COLO829 (cell line): Measurements from ENCODE around the gene RBFOX2.
A peak's percentile ranks its signal among the peaks of the same experiment; 100 is the strongest.
"Not testable (repeated sequence)": the region's sequence is repeated elsewhere in the genome, so short reads cannot be mapped to it uniquely, and the experiment has no call there.

Source experiments
- DNase-seq: peaks from one replicate; pipeline ENCODE4 v3.0.0; 2012; ENCODE audit warnings: low spot score

RBFOX2 gene

GRCh38 chr22:35821654-35822053, 207.0 kb downstream of the RBFOX2 start:
- no peak for DNase-seq

DNA sequence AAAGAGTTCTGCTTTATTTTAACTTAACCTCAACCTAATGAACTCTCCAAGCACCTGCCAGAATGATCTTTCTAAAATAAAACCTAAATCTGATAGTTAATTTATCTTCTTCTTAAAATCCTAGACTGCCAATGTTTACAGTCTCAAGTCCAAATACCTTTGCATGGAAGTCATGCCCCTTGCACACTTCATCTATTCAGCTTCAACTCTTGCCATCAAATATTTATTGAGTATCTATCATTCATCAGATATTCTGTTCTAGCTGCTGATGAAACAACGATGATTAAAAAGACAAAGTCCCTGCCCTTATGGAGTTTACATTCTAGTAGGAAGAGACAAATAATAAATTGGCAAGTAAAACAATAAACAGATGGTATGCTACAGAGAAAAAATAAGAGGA, 209.2 kb downstream of the RBFOX2 start:
- no peak for DNase-seq

GRCh38 chr22:35818897-35819296, 209.7 kb downstream of the RBFOX2 start:
- DNase-seq = no peak

DNA sequence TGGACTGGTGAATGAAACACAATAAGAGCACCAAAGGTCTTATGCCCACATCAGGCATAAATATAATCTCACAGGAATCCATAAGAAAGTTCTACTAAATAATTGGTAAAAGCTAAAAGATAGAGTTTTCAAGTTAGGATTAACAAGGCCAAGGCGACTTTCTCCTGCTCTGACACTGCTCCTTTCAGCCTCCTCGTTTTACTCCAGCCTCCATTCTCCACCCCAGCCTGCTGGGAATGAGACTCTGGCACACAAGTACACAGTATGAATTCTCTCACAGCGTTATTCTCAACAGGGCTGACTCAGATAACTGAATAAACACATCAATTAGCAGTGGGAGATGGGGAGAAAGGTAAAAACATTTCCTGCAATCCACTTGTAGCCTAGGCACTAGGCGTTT, 216.0 kb downstream of the RBFOX2 start:
- no peak for DNase-seq

DNA sequence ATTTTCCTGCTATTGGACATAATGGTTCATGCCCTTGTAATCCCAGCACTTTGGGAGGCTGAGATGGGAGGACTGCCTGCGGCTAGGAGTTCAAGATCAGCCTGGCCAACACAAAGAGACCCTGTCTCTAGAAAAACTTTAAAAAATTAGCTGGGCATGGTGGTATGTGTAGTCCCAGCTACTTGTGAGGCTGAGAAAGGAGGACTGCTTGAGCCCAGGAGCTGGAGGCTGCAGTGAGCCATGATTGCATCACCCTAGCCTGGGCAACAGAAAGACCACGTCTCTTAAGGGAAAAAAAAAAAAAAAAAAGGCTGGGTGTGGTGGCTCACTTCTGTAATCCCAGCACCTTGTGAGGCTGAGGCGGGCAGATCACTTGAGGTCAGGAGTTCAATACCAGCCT, 217.0 kb downstream of the RBFOX2 start:
- DNase-seq = no peak

GRCh38 chr22:35809816-35810215, 218.8 kb downstream of the RBFOX2 start:
- DNase-seq = no peak

DNA sequence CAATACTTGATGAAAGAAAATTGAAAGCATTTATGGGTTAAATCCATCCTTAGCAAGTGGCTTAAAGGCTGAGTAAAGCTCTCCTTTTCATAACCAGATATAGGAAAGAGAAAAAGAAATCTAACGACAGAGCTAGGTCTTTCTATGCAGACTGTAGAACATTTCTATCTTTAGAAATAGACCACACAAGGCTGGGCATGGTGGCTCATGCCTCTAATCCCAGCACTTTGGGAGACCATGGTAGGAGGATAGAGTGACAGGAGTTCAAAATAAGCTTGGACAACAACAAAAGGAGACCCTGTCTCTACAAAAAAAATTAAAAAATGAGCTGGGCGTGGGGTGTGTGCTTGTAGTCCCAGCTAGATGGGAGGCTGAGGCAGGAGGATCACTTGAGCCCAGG, 220.2 kb downstream of the RBFOX2 start:
- DNase-seq = no peak

- DNase-seq = not testable (repeated sequence)
Observed at GRCh38 chr22:35806668-35807067, 222.0 kb downstream of the RBFOX2 start.

DNA sequence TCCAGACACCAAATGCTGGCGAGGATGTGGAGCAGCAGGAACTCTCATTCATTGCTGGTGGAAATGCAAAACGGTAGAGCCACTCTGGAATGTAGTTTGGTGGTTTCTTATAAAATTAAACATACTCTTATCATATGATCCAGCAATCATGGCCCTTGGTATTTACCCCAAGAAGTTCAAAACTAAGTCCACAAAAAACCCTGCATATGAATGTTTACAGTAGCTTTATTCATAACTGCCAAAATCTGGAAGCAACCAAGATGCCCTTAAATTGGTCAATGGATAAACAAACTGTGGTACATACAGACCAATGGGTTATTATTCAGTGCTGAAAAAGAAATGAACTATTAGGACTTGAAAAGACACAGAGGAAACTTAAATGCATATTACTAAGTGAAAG, 223.2 kb downstream of the RBFOX2 start:
- DNase-seq = no peak

DNA sequence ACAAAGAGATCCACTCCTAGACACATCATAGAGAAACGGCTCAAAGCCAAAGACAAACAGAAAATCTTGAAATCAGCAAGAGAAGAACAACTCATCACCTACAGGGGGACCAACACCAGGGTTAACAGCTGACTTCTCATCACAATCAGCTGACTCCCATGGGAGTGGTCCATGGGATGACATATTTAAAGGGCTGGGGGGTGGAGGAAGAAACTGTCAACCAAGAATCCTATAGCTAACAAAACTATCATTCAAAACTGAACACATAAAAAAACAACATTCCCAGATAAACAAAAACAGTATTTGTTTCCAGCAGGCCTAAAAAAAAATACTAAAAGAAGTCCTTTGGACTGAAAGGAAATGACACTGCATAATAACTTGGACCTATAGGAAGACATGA, 224.2 kb downstream of the RBFOX2 start:
- DNase-seq = peak; percentile 17

GRCh38 chr22:35802885-35803284, 225.7 kb downstream of the RBFOX2 start:
- DNase-seq = no peak

GRCh38 chr22:35801301-35801700, 227.3 kb downstream of the RBFOX2 start:
- not testable (repeated sequence) for DNase-seq

DNA sequence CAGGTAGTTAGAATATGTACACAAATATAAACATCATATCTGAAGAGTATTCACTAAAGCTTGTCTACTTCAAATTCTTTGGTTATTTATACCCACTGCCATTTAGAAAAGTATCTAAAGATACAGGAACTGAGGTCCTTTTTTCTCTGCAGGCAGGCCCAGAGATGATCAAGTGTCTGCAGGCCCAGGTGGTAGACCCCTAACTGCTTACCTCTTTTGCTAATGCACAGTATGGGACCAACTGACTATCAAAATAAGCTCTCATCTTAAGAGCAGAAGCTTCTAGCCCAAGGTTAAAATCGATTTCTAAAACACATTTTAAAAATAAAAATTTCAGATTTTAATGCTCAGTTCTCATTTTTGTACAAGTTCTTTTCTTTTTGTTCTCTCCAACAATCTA, 229.5 kb downstream of the RBFOX2 start:
- no peak for DNase-seq

GRCh38 chr22:35797411-35797810, 231.2 kb downstream of the RBFOX2 start:
- no peak for DNase-seq

GRCh38 chr22:35795476-35795875, 233.1 kb downstream of the RBFOX2 start:
- DNase-seq = no peak

DNA sequence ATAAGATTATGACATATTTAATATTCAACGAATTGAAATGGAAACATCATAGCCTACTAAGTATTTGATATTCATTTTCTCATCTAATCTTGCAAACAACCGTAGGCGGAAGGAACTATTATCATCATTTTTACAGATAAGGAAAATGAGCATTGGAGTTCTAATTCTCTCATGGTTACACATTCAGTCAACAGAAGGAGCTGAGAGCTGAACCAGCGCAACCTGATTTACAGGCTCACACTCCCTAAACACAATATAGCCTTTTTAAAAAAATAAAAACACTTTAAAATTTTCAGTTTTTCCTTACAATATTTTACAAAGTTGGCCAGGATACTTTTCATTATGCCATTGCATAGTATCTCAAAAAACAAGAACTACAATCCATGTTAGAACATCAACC, 236.1 kb downstream of the RBFOX2 start:
- no peak for DNase-seq

DNA sequence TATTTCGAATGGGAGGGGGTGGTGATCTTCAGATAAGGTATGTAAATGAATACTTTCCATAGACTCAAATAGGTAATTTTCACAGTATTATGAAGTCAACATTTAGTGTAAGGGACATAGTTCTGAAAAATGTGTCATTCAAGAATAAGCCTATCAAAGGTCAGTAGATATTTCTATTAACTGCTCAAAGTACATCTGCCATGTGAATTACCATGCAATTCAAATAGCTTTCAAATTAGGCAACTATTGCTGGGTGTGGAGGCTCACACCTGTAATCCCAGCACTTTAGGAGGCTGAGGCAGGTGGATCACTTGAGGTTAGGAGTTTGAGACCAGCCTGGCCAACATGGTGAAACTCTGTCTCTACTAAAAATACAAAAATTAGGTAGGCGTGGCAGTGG, 236.8 kb downstream of the RBFOX2 start:
- DNase-seq = not testable (repeated sequence)

DNA sequence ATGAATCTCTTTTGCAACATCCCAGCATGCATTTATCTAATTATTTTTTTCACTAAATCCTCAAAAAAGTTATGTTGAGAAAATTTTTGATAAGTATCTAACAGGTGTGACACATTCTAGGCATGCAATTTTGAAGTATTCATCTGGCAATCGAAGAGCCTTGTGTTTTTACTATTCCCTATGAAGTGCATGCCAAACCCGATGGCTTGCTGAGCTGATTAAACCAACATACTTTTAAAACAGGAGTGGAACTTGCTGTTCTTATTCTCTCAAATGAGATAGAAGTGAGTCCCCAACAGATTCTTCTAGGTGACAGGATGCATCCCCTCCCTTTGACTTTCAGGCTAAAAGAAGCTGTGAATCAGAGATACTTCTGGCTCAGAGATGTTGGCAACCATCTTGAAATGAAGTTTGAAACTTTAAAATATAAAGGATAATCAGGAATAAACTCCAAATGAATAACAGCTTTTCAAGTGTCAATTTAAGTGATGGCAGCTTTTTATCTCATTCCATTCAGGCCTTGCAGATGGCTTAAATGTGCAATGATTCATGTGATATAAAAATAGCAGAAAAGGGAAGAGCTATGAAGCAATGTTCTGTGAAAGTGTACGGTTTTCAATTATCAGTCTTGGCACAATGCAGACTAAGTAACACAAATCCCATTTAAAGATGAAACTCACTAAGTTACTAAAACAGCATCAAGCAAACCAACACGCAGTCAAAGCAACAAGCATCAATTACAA, 243.3 kb downstream of the RBFOX2 start:
- no peak for DNase-seq

DNA sequence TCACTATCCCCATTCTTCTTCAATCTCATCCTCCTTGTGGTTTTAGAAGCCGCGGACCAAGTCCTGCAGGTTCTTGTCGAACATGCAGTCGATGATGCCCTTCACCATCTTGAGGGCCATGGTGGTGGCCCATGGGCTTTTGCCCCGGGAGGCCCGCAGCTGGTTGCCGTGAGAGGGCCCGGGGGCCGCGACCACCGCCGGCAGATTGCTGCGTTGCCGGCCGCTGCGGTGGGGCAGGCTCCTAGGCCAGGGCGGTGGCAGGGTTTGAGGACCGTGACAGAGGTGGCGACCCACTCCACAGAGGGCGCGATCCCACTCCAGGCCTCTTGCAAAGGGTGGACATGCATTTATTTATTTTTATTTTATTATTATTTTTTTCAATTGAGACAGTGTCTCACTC, 244.0 kb downstream of the RBFOX2 start:
- DNase-seq = no peak

DNA sequence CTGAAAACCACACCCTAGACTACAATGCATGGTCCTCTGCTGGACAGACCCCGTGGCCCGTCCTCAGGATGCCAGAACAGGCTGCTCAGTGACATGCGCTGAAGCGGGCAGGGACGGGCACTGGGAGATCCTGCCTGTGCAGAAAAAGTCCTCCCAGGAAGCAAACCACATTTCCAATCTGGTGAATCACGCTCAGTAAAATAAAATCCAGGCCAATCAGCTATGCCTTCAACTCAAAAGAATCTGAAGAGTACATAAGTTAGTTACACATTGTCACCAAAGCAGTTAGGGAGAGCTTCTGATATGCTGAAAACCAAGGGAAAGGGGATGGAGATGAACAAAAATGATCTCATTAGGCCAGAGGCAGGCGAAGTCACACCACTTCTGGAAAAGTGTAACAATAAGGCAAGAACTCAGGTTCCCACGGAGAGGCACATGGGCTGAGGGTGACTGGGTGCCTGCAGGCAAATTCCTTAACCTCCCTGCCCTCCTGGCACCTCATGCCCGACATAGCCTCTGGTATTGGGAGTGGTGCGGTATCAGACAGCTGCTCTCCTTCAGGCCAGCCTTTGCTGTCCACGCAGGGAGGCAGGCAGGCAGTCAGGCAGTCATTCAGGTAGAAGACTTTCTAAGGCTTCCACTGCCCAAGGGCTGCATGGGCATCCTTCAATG, 244.5 kb downstream of the RBFOX2 start:
- no peak for DNase-seq

- no peak for DNase-seq
Observed at GRCh38 chr22:35782504-35782903, 246.1 kb downstream of the RBFOX2 start.

DNA sequence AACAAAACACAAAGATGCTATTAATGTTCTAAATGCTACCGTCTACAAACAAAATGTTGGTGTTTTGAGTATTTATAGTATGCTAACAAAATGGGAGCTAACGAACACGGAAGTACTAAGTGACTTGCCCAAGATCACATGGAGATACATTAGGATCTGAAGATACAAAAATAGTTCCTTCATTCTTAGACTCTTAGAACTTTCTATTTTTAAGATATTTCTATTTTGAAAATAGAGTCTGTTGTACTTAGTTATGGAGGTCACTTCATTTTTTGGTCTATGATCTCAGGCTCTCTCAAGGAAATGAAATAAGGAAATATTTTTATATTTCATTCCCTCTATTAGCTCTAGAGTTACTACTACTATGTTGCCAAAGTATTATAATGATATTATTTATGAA, 246.7 kb downstream of the RBFOX2 start:
- no peak for DNase-seq

DNA sequence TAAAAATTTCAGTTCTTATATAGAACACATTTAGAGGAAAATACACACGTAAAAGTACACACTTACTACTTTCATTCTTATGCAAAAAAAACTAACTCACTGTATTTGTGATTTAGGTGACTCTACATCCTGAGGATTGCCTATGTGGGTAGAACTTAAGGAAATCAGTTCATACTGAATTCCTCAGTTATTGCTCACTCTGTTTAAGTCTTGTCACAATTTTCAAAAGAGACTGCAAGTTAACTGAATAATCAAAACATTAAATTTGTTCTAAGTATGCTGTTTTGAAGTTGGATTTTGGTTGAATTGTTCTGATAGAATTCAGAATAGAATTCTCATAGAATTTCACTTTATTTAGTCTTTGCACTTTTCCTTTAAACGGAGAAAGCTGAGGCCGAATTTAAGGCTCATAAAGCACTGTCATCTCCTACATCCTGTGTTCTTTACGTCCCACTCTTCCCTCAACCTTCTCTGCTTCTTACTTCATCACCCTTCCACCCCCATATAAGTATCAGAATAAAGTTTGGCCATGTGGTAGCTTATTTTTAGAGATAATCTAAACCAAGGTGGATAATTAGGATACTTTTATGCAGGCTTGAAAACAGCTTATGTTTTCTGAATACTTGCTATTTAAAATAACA, 251.2 kb downstream of the RBFOX2 start:
- DNase-seq = no peak
